HL-60 (cell line): ENCODE data around the gene TMEM134.
"Not testable (repeated sequence)": the region's sequence is repeated elsewhere in the genome, so short reads cannot be mapped to it uniquely, and the experiment has no call there.

Experiments used
- CTCF ChIP-seq: IDR thresholded peaks from one replicate; pipeline ENCODE4 v1.5.1; 2011; ENCODE audit warnings: low read length, control low read depth, inconsistent platforms; ENCODE audit not compliant: insufficient read depth
- GABPA ChIP-seq: IDR thresholded peaks from 2 replicates; pipeline ENCODE4 v1.6.1; 2012; ENCODE audit warnings: low read depth
- POLR2AphosphoS5 ChIP-seq: IDR thresholded peaks from 2 replicates; pipeline ENCODE4 v1.6.1; 2012; ENCODE audit warnings: low read depth
- REST ChIP-seq: IDR thresholded peaks from 2 replicates; pipeline ENCODE4 v1.6.1; 2012; ENCODE audit warnings: low read depth; ENCODE audit not compliant: insufficient replicate concordance
- SPI1 ChIP-seq: IDR thresholded peaks from 2 replicates; pipeline ENCODE4 v1.6.1; 2012; ENCODE audit warnings: low read depth, mild to moderate bottlenecking, borderline replicate concordance

- not testable (repeated sequence) for TF ChIP-seq CTCF, POLR2AphosphoS5, REST, GABPA, SPI1
These were observed 7.6 kb upstream of the TMEM134 start for GRCh38 chr11:67476692-67477091.
